ENCODE data around the gene GULP1. TPM values are rescaled to one million over a fixed set of nuclear protein-coding genes. Genes with fewer than 3 reads are reported as not detected.
"Not testable (repeated sequence)": the region's sequence is repeated elsewhere in the genome, so short reads cannot be mapped to it uniquely, and the experiment has no call there.

The GULP1 gene
- total RNA-seq, 1 donor from 2014 or later: 27.6 TPM

GRCh38 chr2:188292348-188293239 lies 920 bp downstream of the GULP1 start:
- no peak for TF ChIP-seq CTCF (IDR thresholded peaks at IDR 0.05)
- DNase-seq (peak; percentile 84), ATAC-seq (peak; percentile 91 to 92)
- no peaks in the 10 kb centered on the region for H3K36me3 ChIP-seq
- H3K4me3 ChIP-seq: peak overlapping the region; percentile 79
- H3K27me3 ChIP-seq (ENCODE audit: low read depth): no peaks in the 10 kb centered on the region
- peaks cover 18% of the 10 kb centered on the region for H3K4me1 ChIP-seq
- no peaks in the 10 kb centered on the region for H3K9me3 ChIP-seq
- intact Hi-C loops (cut with DNase I): no loop called here
- H3K27ac ChIP-seq: peak overlapping the region; percentile 94

- peaks cover 18% of the 10 kb centered on the region for H3K4me1 ChIP-seq
- no peaks in the 10 kb centered on the region for H3K36me3 ChIP-seq
- no peaks in the 10 kb centered on the region for H3K9me3 ChIP-seq
- H3K27me3 ChIP-seq (ENCODE audit: low read depth): no peaks in the 10 kb centered on the region
- H3K4me3 ChIP-seq: peak overlapping the region; percentile 79
- ATAC-seq (peak; percentile 5 to 13), DNase-seq (peak; percentile 55)
- peak overlapping the region; percentile 94 for H3K27ac ChIP-seq
- intact Hi-C loops (cut with DNase I): no loop called here
- TF ChIP-seq CTCF (IDR thresholded peaks at IDR 0.05): no peak
Measured at GRCh38 chr2:188293601-188294351, 2.1 kb downstream of the GULP1 start.

- Histone ChIP-seq H3K27ac (peak overlapping the region; percentile 94), H3K9me3 (no peaks in the 10 kb centered on the region), H3K4me3 (peak overlapping the region; percentile 79), H3K36me3 (no peaks in the 10 kb centered on the region), H3K4me1 (peaks cover 18% of the 10 kb centered on the region), H3K27me3 (ENCODE audit: low read depth) (no peaks in the 10 kb centered on the region)
- ATAC-seq (no peak), DNase-seq (no peak)
- TF ChIP-seq CTCF (IDR thresholded peaks at IDR 0.05): no peak
- intact Hi-C loops (cut with DNase I): no loop called here
Measured at GRCh38 chr2:188294352-188294926, 2.8 kb downstream of the GULP1 start.

- peaks cover 18% of the 10 kb centered on the region for H3K4me1 ChIP-seq
- no peak for TF ChIP-seq CTCF (IDR thresholded peaks at IDR 0.05)
- H3K27me3 ChIP-seq (ENCODE audit: low read depth): no peaks in the 10 kb centered on the region
- H3K4me3 ChIP-seq: no peak overlapping the region
- H3K27ac ChIP-seq: peak overlapping the region; percentile 94
- no peaks in the 10 kb centered on the region for H3K36me3 ChIP-seq
- intact Hi-C loops (cut with DNase I): no loop called here
- ATAC-seq: no peak
- no peaks in the 10 kb centered on the region for H3K9me3 ChIP-seq
- DNase-seq: no peak
Measured at GRCh38 chr2:188295067-188295685, 3.5 kb downstream of the GULP1 start.

- Histone ChIP-seq H3K27me3 (ENCODE audit: low read depth) (no peaks in the 10 kb centered on the region), H3K36me3 (no peaks in the 10 kb centered on the region), H3K9me3 (no peaks in the 10 kb centered on the region), H3K27ac (no peak overlapping the region), H3K4me3 (no peak overlapping the region), H3K4me1 (peaks cover 12% of the 10 kb centered on the region)
- DNase-seq (no peak), ATAC-seq (no peak)
- no peak for TF ChIP-seq CTCF (IDR thresholded peaks at IDR 0.05)
- intact Hi-C loops (cut with DNase I): no loop called here
Measured at GRCh38 chr2:188297978-188298377, 6.3 kb downstream of the GULP1 start.

- H3K27ac ChIP-seq; intact Hi-C loops (cut with DNase I); H3K27me3 ChIP-seq (ENCODE audit: low read depth); H3K9me3 ChIP-seq; H3K36me3 ChIP-seq; DNase-seq; ATAC-seq; H3K4me3 ChIP-seq: not testable (repeated sequence)
- peaks cover 12% of the 10 kb centered on the region for H3K4me1 ChIP-seq
Measured at GRCh38 chr2:188298937-188299371, 7.3 kb downstream of the GULP1 start.

Data from lower lobe of right lung (tissue), 2 donors.